HG02973 (cell line): Measurements from ENCODE around the gene TRIM73.
"Not testable (repeated sequence)": the region's sequence is repeated elsewhere in the genome, so short reads cannot be mapped to it uniquely, and the experiment has no call there.

ENCODE experiments used
- ATAC-seq: cut with Tn5 transposase; IDR thresholded peaks from one replicate; pipeline ENCODE4 v1.9.1; 2021; ENCODE audit warnings: moderate library complexity; ENCODE audit not compliant: unreplicated experiment

TRIM73 gene

GRCh38 chr7:75415428-75415817 is 20.0 kb downstream of the TRIM73 start:
- not testable (repeated sequence) for ATAC-seq

GRCh38 chr7:75415829-75416373 is 20.5 kb downstream of the TRIM73 start:
- not testable (repeated sequence) for ATAC-seq

DNA sequence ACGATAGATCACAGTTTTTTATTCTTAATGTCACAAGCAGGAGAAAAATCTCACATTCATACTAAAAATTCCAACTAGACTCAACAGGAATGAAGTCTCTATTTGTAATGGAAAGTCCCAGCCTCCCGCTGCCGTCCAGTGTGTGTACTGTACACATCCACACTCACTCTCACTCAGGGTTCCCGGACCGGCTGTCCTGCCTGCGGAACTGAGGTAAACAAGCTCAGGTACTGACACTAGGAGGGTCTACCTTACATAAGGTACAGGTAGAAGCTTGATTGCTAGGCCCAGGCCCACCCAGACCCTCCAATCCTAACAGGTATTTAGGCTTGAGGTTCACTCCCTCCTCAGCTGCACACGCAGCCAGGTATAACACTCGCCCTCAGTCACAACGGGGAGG is 21.4 kb downstream of the TRIM73 start:
- ATAC-seq: not testable (repeated sequence)

- not testable (repeated sequence) for ATAC-seq
Measured at GRCh38 chr7:75418292-75418858, 22.9 kb downstream of the TRIM73 start.

GRCh38 chr7:75419210-75419609 is 23.8 kb downstream of the TRIM73 start:
- ATAC-seq: not testable (repeated sequence)

DNA sequence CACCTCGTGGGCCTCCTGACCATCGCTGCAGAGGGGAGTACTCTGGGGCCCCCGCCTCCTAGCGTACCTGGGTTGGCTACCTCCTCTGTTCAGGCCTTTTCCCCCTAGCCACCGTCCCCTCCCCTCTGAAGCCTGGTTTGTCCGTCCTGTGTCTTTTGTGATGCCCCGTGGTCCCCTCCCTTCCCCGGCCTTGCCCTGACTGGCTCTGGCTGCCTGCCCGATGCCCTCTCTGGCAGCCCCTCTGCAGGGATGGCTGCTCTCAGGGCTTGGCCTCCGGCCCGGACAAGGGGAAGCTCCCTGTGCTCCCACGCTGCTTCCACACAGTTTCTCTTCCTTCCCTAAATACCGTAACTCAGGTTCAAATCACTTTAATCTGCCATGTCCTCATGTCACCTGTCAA is 24.3 kb downstream of the TRIM73 start:
- ATAC-seq: not testable (repeated sequence)

DNA sequence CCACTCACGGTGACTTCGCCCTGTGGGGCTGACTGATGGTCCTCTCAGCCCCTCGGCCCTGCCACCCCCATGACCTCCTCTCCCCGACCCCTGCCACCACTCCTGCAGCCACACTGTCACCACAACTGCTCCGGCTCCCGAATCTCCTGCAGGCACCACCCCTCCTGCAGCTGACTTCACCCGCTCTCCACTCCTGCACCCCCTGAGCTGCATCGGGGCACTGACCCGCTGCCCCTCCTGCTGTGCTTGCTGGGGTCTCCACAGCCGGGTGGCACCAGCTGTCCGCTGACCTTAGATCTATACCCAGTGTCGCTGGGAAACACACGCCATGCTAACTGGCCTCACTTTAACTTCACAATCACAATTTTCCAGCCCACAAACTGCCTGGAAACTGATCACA is 24.7 kb downstream of the TRIM73 start:
- not testable (repeated sequence) for ATAC-seq

DNA sequence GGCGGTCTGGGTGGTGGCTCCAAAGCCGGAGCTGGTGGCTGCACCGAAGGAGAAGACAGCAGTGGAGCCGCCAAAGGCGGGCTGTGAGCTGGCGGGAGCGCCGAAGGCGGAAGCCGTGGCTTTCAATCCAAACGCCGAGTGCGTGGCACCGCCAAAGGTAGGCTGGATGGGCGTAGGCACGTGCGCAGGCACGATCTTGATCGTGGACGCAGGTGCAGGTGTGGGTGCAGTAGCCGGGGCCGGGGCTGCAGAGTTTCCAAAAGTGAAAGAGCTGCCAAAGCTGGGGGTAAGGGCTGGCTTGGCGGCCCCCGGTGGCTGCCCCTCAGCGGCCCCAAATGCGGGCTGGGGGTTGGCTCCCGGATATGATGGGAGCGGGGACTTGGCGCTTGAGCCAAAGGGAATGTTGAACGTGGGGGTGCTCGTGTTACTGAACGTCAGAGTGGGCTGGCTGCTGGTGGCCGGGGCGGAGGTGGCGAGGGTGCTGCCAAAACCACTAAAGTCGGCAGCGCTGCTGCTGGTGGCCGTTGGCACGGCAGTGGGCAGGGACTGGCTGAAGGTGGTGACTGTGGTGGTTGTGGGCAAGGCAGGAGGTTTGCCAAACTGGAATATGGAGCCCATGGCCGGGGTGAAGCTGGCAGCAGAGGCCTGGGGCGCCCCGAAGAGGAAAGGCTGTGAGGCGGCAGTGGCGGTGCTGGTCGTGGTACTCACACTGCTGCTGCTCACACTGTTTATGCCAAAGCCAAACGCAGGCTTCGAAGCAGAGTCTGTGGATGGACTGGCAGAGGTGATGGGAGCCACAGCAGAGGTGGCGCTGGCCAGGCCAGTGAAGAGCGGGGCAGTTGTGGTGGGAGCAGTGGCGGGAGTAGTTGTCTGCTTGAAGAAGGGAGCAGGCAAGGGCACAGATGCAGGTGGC is 26.6 kb downstream of the TRIM73 start:
- ATAC-seq: not testable (repeated sequence)

GRCh38 chr7:75423481-75423880 is 28.1 kb downstream of the TRIM73 start:
- ATAC-seq: not testable (repeated sequence)

GRCh38 chr7:75439000-75439399 is 43.6 kb downstream of the TRIM73 start:
- ATAC-seq: not testable (repeated sequence)

GRCh38 chr7:75442101-75442464 is 46.7 kb downstream of the TRIM73 start:
- ATAC-seq: peak; percentile 35

GRCh38 chr7:75442465-75443111 is 47.2 kb downstream of the TRIM73 start:
- ATAC-seq: peak; percentile 80

DNA sequence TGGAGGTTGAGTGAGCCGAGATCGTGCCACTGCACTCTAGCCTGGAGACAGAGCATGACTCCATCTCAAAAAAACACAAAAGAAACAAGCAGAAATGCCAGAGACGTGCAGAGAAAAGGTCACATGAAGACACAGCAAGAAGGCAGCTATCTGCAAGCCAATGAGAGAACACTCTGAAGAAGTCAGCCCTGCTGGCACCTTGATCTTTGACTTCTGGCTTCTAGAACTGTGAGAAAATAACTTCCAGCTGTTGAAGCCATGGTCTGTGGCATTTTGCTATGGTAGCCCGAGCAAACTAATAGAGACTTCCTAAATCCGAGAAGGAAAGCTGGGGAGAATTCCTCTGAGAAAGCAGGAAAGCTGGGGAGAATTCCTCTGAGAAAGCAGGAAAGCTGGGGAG is 54.5 kb downstream of the TRIM73 start:
- not testable (repeated sequence) for ATAC-seq

DNA sequence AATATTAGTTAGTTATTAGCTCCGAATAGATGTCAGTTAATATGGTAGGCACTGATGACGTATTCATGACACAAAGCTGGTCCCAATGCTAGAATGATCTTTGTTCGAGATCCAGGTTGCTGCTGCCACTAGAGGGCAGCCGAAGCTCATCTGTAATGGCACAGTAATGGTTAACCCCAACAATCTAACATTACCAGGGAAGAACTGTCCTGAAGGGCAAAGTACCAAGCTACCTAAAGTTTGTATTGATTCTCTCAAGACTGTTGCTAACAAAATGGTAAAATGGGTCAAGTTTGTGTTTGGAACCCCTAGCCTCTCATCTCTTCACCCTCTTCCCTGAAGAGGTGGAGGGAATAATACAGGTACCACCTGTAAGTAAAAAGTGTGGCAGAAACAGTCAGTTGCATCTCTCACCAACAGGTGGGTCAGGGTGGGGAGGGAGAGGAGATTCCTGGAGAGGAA is 57.1 kb downstream of the TRIM73 start:
- ATAC-seq: peak; percentile 85
